Neutrophil (primary cell): ENCODE data around the gene PLXNB2.
"Not testable (repeated sequence)": the region's sequence is repeated elsewhere in the genome, so short reads cannot be mapped to it uniquely, and the experiment has no call there.

ENCODE experiments used
- H3K27ac ChIP-seq: fragments of 200-600 bp; sonication (generic); 2 replicates; pipeline ENCODE4 v1.5.1; 2016; ENCODE audit warnings: mild to moderate bottlenecking, moderate library complexity
- H3K27me3 ChIP-seq: fragments of 200-600 bp; sonication (generic); 2 replicates; pipeline ENCODE4 v1.6.0; 2016; ENCODE audit warnings: mild to moderate bottlenecking
- H3K36me3 ChIP-seq: fragments of 200-600 bp; sonication (generic); 2 replicates; pipeline ENCODE4 v1.5.1; 2017
- H3K4me1 ChIP-seq, 2 experiments: fragments of 200-600 bp in 1 of 2; sonication (generic) in 1 of 2; 1 replicate in 1 of 2; 2 replicates in 1 of 2; pipeline versions ENCODE4 v1.5.1 to v1.6.1; 2013 to 2016; ENCODE audit warnings: low read depth in 1 of 2, low read length in 1 of 2, mild to moderate bottlenecking in 1 of 2, moderate library complexity in 1 of 2; ENCODE audit not compliant: control insufficient read depth in 1 of 2, insufficient read depth in 1 of 2
- H3K4me3 ChIP-seq, 2 experiments: fragments of 200-600 bp in 1 of 2; sonication (generic) in 1 of 2; 1 replicate in 1 of 2; 2 replicates in 1 of 2; pipeline ENCODE4 v1.5.1; 2013 to 2016; ENCODE audit warnings: low read depth in 1 of 2, low read length in 1 of 2, mild to moderate bottlenecking in 1 of 2, moderate library complexity in 1 of 2
- H3K9me3 ChIP-seq: fragments of 200-600 bp; sonication (generic); 2 replicates; pipeline ENCODE4 v1.5.1; 2016
- CTCF ChIP-seq: fragments of 200-600 bp; sonication (generic); IDR thresholded peaks from 2 replicates; pipeline ENCODE4 v1.5.1; 2016; ENCODE audit warnings: antibody characterized with exemption

PLXNB2 gene

DNA sequence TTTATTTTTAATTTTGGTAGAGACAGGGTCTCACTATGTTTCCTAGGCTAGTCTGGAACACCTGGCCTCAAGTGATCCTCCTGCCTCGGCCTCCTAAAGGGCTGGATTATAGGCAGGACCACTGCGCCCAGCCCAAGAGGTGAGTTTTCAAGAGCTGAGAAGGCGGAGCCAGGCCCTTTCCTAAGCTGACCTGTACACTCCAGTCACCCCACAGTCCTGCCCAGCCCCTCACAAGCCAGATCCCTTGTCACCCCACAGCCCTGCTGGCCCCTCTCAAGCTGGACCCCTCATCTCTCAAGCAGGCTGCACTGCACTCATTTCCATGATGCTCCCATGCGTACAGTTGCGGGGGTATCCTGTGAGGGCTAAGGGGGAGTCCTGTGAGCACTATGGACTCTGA is 16.5 kb upstream of the PLXNB2 start:
- Histone ChIP-seq H3K36me3 (no peaks in the 10 kb centered on the region), H3K9me3 (no peaks in the 10 kb centered on the region), H3K27me3 (peaks cover 24% of the 10 kb centered on the region), H3K27ac (no peak overlapping the region), H3K4me1 (peaks cover 13% of the 10 kb centered on the region in 2 experiments), H3K4me3 (no peak overlapping the region)
- TF ChIP-seq CTCF, result no peak

DNA sequence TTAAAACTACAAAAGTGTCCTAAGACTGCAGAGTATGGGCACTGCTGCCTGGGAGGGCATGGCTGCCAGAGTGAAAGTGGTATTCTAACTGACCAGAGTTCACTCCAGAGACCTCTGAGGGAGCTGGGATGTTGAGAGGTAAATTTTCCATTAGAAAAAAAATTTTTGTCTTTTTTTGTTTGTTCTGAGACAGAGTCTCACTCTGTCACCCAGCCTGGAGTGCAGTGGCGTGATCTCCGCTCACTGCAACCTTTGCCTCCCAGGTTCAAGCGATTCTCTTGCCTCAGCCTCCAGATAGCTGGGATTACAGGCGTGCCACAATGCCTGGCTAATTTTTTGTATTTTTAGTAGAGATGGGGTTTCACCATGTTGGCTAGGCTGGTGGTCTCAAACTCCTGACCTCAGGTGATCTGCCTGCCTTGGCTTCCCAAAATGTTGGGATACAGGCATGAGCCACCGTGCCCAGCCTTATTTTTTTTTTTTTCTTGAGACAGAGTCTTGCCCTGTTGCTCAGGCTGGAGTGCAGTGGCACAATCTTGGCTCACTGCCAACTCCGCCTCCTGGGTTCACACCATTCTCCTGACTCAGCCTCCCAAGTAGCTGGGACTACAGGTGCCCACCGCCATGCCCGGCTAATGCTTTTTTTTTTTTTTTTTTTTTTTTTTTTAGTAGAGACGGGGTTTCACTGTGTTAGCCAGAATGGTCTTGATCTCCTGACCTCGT is 15.1 kb upstream of the PLXNB2 start:
- not testable (repeated sequence) for H3K36me3 ChIP-seq, H3K9me3 ChIP-seq, H3K27ac ChIP-seq, H3K4me1 ChIP-seq, H3K4me3 ChIP-seq
- peaks cover 24% of the 10 kb centered on the region for H3K27me3 ChIP-seq

- Histone ChIP-seq H3K27me3 (peaks cover 25% of the 10 kb centered on the region), H3K36me3 (no peaks in the 10 kb centered on the region), H3K4me1 (no peaks in the 10 kb centered on the region), H3K27ac (no peak overlapping the region), H3K4me3 (no peak overlapping the region), H3K9me3 (no peaks in the 10 kb centered on the region)
- no peak for TF ChIP-seq CTCF
Observed at GRCh38 chr22:50320671-50321325, 13.4 kb upstream of the PLXNB2 start.

GRCh38 chr22:50320116-50320515 is 12.7 kb upstream of the PLXNB2 start:
- Histone ChIP-seq H3K27ac (no peak overlapping the region), H3K9me3 (no peaks in the 10 kb centered on the region), H3K36me3 (no peaks in the 10 kb centered on the region), H3K4me1 (no peaks in the 10 kb centered on the region), H3K4me3 (no peak overlapping the region), H3K27me3 (peaks cover 26% of the 10 kb centered on the region)
- TF ChIP-seq CTCF, result no peak

DNA sequence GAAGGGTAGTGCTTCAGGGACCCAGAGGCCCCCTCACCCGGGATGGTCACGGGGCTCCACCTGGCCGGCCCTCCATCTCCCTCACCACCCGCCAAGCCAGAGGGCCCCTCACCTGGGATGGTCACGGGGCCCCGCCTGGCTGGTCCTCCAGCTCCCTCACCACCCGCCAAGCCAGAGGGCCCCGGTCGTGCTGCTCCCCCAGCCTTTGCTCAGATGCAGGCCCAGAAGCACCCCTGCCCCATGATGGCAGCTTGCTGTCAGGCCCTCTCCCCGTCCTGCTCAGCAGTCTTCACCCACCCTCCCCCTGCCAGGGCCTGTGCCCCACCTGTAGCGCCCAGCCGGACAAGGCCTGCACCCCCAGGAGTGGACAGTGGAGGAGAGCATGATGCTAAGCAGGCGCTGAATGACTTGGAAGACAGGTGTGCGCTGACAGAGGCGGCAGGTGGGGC is 12.1 kb upstream of the PLXNB2 start:
- TF ChIP-seq CTCF, result no peak
- Histone ChIP-seq H3K9me3 (no peaks in the 10 kb centered on the region), H3K4me1 (peaks cover 0 to 1% of the 10 kb centered on the region in 2 experiments), H3K27ac (no peak overlapping the region), H3K36me3 (no peaks in the 10 kb centered on the region), H3K27me3 (peaks cover 26% of the 10 kb centered on the region), H3K4me3 (no peak overlapping the region)

DNA sequence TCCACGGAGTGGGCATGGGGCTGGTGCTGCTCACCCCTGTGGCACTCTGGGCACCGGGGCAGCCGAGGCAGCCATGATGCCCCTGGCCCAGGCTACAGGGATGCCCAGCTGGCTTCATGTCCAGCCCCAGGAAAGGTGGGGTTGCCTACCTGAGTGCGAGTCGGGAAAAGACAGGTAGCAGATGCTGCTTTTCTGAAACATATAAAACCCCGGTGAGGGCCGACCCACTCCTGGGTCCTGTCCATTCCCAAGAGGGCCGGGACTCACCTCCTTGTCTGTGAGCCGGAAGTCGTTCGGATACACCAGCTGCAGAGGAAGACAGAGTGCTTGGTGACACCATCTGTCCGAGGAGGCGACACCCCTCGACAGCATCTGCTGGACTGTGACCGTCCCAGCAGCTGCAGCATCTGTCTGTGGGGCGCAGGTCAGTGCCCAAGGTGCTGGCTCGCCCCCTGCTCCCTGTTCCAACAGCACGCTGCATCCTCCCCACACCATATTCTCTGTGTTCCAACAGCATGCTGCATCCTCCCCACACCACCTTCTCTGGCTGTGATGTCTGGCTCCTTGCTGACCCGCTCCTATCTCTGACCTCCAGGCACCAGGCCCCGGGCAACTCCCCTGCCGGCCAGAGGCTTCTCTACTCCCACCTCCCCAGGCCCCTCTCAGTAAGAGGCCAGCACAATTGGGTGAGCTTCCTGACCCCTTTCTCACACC is 11.4 kb upstream of the PLXNB2 start:
- no peak for TF ChIP-seq CTCF
- peaks cover 0 to 4% of the 10 kb centered on the region in 2 experiments for H3K4me1 ChIP-seq
- H3K27ac ChIP-seq, result no peak overlapping the region
- peaks cover 27% of the 10 kb centered on the region for H3K27me3 ChIP-seq
- H3K36me3 ChIP-seq, result no peaks in the 10 kb centered on the region
- no peak overlapping the region for H3K4me3 ChIP-seq
- no peaks in the 10 kb centered on the region for H3K9me3 ChIP-seq
